ENCODE results near the gene CEMIP. TPM values are rescaled to one million over a fixed set of nuclear protein-coding genes. Genes with fewer than 3 reads are reported as not detected.

The CEMIP gene
- total and polyA plus RNA-seq, 10 of the 15 experiments (the other 5 are each of a cell fraction or from before 2014, with no cell fraction given), result 0.01 to 0.44 (median 0.16) TPM; not detected in 6

DNA sequence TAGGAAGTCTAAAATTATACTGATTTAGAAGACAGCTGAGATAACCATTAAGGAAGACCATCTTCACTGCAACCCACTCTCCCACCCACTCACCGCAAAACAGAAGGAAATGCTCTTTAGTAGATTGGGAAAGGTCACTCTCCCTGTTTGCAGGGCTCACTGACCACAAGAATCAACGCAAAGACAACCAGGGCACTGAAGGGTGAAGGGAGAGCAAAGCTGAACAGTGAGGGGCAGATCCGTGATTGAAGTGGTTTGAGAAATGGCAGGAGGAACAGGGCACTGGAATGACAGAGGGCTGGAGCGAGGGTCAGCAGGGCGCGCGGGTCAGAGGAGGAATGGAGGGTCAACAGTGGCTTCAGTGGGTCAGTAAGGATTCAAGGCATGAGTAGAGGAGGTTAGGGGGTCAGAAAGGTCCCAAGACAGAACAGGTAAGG is 209.9 kb downstream of the CEMIP start:
- in situ Hi-C loops (cut with MboI) (no loop called here), intact Hi-C loops (cut with micrococcal nuclease; ENCODE audit: unreplicated experiment) (loop anchor here (1.0 kb wide), 1 partner anchor 10 kb away; no protein-coding TSS in a partner anchor)
- DNase-seq (ENCODE audit: low read depth, low spot score) (no peak), ATAC-seq (peak; percentile 13), FAIRE-seq (no peak)
- ChIA-PET CTCF (interaction anchor here (4.7 kb wide), 1 partner anchor 277 kb away, joined by 27 read pairs; no protein-coding TSS in a partner anchor), SMC1A (ENCODE audit: uncharacterized antibody, unreplicated experiment) (interaction anchor here (0.6 to 1.7 kb wide), 4 partner anchors 10 to 388 kb away, joined by 3 to 5 read pairs (median 3); partner anchors contain the start of gene CEMIP), RAD21 (ENCODE audit: unreplicated experiment) (interaction anchor here (1.1 to 2.6 kb wide), 2 partner anchors 12 to 277 kb away, joined by 3 to 13 read pairs; partner anchors contain the start of gene TLNRD1), POLR2A (interaction anchor here (1.0 to 2.2 kb wide), 2 partner anchors 10 to 35 kb away, joined by 4 to 7 read pairs; no protein-coding TSS in a partner anchor)
- Histone ChIP-seq H3K79me2 (ENCODE audit: control insufficient read depth, insufficient read depth, low read length) (peaks cover 49% of the 10 kb centered on the region), H2AFZ (ENCODE audit: control insufficient read depth, low read depth, low read length) (peak overlapping the region; percentile 21), H3K27ac (ENCODE audit: control insufficient read depth, insufficient read depth) (peak overlapping the region; percentile 80), H3K4me1 (ENCODE audit: control insufficient read depth, insufficient read depth, low read length) (peaks cover 5% of the 10 kb centered on the region), H3K4me3 (peak overlapping the region; percentile 94), H4K20me1 (ENCODE audit: control insufficient read depth, insufficient read depth) (no peaks in the 10 kb centered on the region), H3K27me3 (replicated peaks in 1 of 2; ENCODE audit: control insufficient read depth in 2 of 2, insufficient read depth in 2 of 2, low read length in 1 of 2) (no peaks in the 10 kb centered on the region), H3K9ac (ENCODE audit: control insufficient read depth, insufficient read depth, low read length) (peak overlapping the region; percentile 89), H3K36me3 (ENCODE audit: control insufficient read depth in 2 of 2, insufficient read depth in 2 of 2, low read length in 1 of 2) (peaks cover 0 to 3% of the 10 kb centered on the region in 2 experiments; a peak in 1 of 4 replicates), H3K9me3 (replicated peaks; ENCODE audit: control insufficient read depth, insufficient read depth, low read length) (no peaks in the 10 kb centered on the region), H3K4me2 (ENCODE audit: control insufficient read depth, insufficient read depth) (peak overlapping the region; percentile 92)
- WGBS (ENCODE audit: insufficient coverage, insufficient replicate concordance, low lambda C conversion rate, missing lambda C conversion rate), result 2% methylated on average over 7 of the region's 7 CpGs
- BruUV-seq (replicated peaks), result no TSS peak
- no peak for TF ChIP-seq HDGF (IDR thresholded peaks at IDR 0.05)
- TF ChIP-seq NBN (IDR thresholded peaks at IDR 0.05), result 0 out of 2 replicates have a peak, but pooled peaks have one; percentile 10
- TF ChIP-seq, protein P1, sequence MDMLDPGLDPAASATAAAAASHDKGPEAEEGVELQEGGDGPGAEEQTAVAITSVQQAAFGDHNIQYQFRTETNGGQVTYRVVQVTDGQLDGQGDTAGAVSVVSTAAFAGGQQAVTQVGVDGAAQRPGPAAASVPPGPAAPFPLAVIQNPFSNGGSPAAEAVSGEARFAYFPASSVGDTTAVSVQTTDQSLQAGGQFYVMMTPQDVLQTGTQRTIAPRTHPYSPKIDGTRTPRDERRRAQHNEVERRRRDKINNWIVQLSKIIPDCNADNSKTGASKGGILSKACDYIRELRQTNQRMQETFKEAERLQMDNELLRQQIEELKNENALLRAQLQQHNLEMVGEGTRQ (IDR thresholded peaks at IDR 0.05; ENCODE audit: borderline replicate concordance, low read depth, low read length), result no peak
- peak; percentile 49; the same call in 1 of the 2 replicates for TF ChIP-seq NR2F1 (conservative IDR thresholded peaks at IDR 0.05)
- 0 out of 2 replicates have a peak, but pooled peaks have one; percentile 14 for TF ChIP-seq MTA2 (IDR thresholded peaks at IDR 0.05; ENCODE audit: low read depth)
- TF ChIP-seq RUNX3 (IDR thresholded peaks at IDR 0.05; ENCODE audit: low read length), result peak; percentile 61
- TF ChIP-seq, protein P2, sequence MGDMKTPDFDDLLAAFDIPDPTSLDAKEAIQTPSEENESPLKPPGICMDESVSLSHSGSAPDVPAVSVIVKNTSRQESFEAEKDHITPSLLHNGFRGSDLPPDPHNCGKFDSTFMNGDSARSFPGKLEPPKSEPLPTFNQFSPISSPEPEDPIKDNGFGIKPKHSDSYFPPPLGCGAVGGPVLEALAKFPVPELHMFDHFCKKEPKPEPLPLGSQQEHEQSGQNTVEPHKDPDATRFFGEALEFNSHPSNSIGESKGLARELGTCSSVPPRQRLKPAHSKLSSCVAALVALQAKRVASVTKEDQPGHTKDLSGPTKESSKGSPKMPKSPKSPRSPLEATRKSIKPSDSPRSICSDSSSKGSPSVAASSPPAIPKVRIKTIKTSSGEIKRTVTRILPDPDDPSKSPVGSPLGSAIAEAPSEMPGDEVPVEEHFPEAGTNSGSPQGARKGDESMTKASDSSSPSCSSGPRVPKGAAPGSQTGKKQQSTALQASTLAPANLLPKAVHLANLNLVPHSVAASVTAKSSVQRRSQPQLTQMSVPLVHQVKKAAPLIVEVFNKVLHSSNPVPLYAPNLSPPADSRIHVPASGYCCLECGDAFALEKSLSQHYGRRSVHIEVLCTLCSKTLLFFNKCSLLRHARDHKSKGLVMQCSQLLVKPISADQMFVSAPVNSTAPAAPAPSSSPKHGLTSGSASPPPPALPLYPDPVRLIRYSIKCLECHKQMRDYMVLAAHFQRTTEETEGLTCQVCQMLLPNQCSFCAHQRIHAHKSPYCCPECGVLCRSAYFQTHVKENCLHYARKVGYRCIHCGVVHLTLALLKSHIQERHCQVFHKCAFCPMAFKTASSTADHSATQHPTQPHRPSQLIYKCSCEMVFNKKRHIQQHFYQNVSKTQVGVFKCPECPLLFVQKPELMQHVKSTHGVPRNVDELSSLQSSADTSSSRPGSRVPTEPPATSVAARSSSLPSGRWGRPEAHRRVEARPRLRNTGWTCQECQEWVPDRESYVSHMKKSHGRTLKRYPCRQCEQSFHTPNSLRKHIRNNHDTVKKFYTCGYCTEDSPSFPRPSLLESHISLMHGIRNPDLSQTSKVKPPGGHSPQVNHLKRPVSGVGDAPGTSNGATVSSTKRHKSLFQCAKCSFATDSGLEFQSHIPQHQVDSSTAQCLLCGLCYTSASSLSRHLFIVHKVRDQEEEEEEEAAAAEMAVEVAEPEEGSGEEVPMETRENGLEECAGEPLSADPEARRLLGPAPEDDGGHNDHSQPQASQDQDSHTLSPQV (IDR thresholded peaks at IDR 0.05), result no peak
- no peak for TF ChIP-seq MYC (IDR thresholded peaks at IDR 0.05; ENCODE audit: insufficient read depth, insufficient read length, insufficient replicate concordance, low read length, severe bottlenecking)
- no peak for TF ChIP-seq SUPT20H (IDR thresholded peaks at IDR 0.05; ENCODE audit: borderline replicate concordance, control insufficient read depth, low read depth, low read length)
- TF ChIP-seq, protein P3, sequence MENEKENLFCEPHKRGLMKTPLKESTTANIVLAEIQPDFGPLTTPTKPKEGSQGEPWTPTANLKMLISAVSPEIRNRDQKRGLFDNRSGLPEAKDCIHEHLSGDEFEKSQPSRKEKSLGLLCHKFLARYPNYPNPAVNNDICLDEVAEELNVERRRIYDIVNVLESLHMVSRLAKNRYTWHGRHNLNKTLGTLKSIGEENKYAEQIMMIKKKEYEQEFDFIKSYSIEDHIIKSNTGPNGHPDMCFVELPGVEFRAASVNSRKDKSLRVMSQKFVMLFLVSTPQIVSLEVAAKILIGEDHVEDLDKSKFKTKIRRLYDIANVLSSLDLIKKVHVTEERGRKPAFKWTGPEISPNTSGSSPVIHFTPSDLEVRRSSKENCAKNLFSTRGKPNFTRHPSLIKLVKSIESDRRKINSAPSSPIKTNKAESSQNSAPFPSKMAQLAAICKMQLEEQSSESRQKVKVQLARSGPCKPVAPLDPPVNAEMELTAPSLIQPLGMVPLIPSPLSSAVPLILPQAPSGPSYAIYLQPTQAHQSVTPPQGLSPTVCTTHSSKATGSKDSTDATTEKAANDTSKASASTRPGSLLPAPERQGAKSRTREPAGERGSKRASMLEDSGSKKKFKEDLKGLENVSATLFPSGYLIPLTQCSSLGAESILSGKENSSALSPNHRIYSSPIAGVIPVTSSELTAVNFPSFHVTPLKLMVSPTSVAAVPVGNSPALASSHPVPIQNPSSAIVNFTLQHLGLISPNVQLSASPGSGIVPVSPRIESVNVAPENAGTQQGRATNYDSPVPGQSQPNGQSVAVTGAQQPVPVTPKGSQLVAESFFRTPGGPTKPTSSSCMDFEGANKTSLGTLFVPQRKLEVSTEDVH (IDR thresholded peaks at IDR 0.05; ENCODE audit: low read depth, partially characterized antibody), result no peak
- no peak for TF ChIP-seq EGR1 (IDR thresholded peaks at IDR 0.05; ENCODE audit: borderline replicate concordance in 1 of 2, low read depth in 2 of 2, low read length in 2 of 2)
- TF ChIP-seq IKZF2 (IDR thresholded peaks at IDR 0.05), result peak in 1 of 2 experiments; percentile 35; a peak in 1 of 4 replicates

All from GM12878 (cell line).